ENCODE results near the gene ZNF277.

Gene ZNF277

GRCh38 chr7:112257073-112257472, 50.6 kb downstream of the ZNF277 start:
- DNase-seq (ENCODE audit: low read depth) = peak; percentile 61
- TF ChIP-seq CTCF (IDR thresholded peaks at IDR 0.05; ENCODE audit: control insufficient read depth, extremely low read depth, insufficient read depth) = no peak
- H3K4me3 ChIP-seq (ENCODE audit: low read depth, low read length) = no peak overlapping the region

GRCh38 chr7:112260911-112261310, 54.4 kb downstream of the ZNF277 start:
- H3K4me3 ChIP-seq (ENCODE audit: low read depth, low read length) = no peak overlapping the region
- no peak for TF ChIP-seq CTCF (IDR thresholded peaks at IDR 0.05; ENCODE audit: control insufficient read depth, extremely low read depth, insufficient read depth)
- DNase-seq (ENCODE audit: low read depth) = no peak

GRCh38 chr7:112262036-112262435, 55.5 kb downstream of the ZNF277 start:
- H3K4me3 ChIP-seq (ENCODE audit: low read depth, low read length) = no peak overlapping the region
- DNase-seq (ENCODE audit: low read depth) = no peak
- no peak for TF ChIP-seq CTCF (IDR thresholded peaks at IDR 0.05; ENCODE audit: control insufficient read depth, extremely low read depth, insufficient read depth)

- no peak overlapping the region for H3K4me3 ChIP-seq (ENCODE audit: low read depth, low read length)
- no peak for TF ChIP-seq CTCF (IDR thresholded peaks at IDR 0.05; ENCODE audit: control insufficient read depth, extremely low read depth, insufficient read depth)
- peak; percentile 76 for DNase-seq (ENCODE audit: low read depth)
Measured at GRCh38 chr7:112262855-112263487, 56.5 kb downstream of the ZNF277 start.

- H3K4me3 ChIP-seq (ENCODE audit: low read depth, low read length) = no peak overlapping the region
- no peak for DNase-seq (ENCODE audit: low read depth)
- TF ChIP-seq CTCF (IDR thresholded peaks at IDR 0.05; ENCODE audit: control insufficient read depth, extremely low read depth, insufficient read depth) = no peak
Measured at GRCh38 chr7:112263519-112263918, 57.0 kb downstream of the ZNF277 start.

GRCh38 chr7:112266141-112266540, 59.6 kb downstream of the ZNF277 start:
- no peak overlapping the region for H3K4me3 ChIP-seq (ENCODE audit: low read depth, low read length)
- no peak for DNase-seq (ENCODE audit: low read depth)
- TF ChIP-seq CTCF (IDR thresholded peaks at IDR 0.05; ENCODE audit: control insufficient read depth, extremely low read depth, insufficient read depth) = no peak
